ENCODE results near the gene SCG3. TPM values are rescaled to one million over a fixed set of nuclear protein-coding genes. Genes with fewer than 3 reads are reported as not detected.

Gene SCG3
- total and polyA plus RNA-seq, 2 of the 4 experiments (the other 2 are of a cell fraction), result 0.02 TPM; not detected in 1

DNA sequence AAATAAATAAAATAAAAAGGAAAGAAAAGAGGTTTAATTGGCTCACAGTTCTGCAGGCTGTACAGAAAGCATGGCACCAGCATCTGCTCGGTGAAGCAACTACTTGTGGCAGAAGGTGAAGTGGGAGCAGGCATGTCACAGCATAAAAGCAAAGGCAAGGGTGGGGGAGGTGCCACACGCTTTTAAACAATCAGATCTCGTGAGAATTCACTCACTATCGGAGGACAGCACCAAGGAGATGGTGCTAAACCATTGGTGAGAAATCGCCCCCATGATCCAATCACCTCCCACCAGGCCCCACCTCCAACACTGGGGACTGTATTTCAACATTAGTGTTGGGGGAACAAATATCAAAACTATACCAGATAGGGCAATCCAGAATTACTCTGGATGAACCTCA lies 15.3 kb downstream of the SCG3 start:
- H3K27ac ChIP-seq (ENCODE audit: insufficient read depth, low read length), result no peak overlapping the region
- H3K9me3 ChIP-seq (ENCODE audit: control insufficient read depth, insufficient read depth, low read length), result no peaks in the 10 kb centered on the region
- DNase-seq, result no peak
- CTCF ChIA-PET, result no interaction called here
- H3K36me3 ChIP-seq (ENCODE audit: control insufficient read depth, insufficient read depth, low read length), result no peaks in the 10 kb centered on the region
- no TSS peak for BruUV-seq (replicated peaks)
- peaks cover 21% of the 10 kb centered on the region for H3K27me3 ChIP-seq (ENCODE audit: control insufficient read depth, insufficient read depth, low read length)
- no peak overlapping the region for H3K4me2 ChIP-seq (ENCODE audit: low read depth, low read length)
- H3K9me1 ChIP-seq (ENCODE audit: insufficient read depth, low read length), result no peaks in the 10 kb centered on the region
- no peak overlapping the region for H3K14ac ChIP-seq (replicated peaks; ENCODE audit: low read depth, low read length)
- intact Hi-C loops (cut with micrococcal nuclease), result no loop called here
- H3K4me3 ChIP-seq (ENCODE audit: insufficient read depth, low read depth, low read length), result no peak overlapping the region
- no peaks in the 10 kb centered on the region for H3K79me1 ChIP-seq (ENCODE audit: low read depth in 1 of 2, low read length in 2 of 2)
- no peaks in the 10 kb centered on the region for H3K4me1 ChIP-seq (ENCODE audit: control insufficient read depth, insufficient read depth, low read length)
- H2AK9ac ChIP-seq (replicated peaks; ENCODE audit: low read depth, low read length, poor library complexity), result no peak overlapping the region
- H2BK15ac ChIP-seq (ENCODE audit: low read depth, low read length), result no peak overlapping the region
- no peak overlapping the region for H2BK120ac ChIP-seq (ENCODE audit: low read depth, low read length)
- no peak overlapping the region for H2BK5ac ChIP-seq (ENCODE audit: low read depth, low read length, poor library complexity, severe bottlenecking)
- 75% methylated on average over 1 of the region's 5 CpGs; no CpG with 5 or more reads in 1 of the 2 experiments for WGBS, 2 experiments (ENCODE audit: extremely low coverage in 2 of 2, insufficient read length in 1 of 2)
- no peak for ATAC-seq (ENCODE audit: low read depth)
- no peak overlapping the region for H3K23ac ChIP-seq (ENCODE audit: low read depth, low read length)
- no peak overlapping the region for H2AK5ac ChIP-seq (ENCODE audit: low read depth, low read length)
- in situ Hi-C loops (cut with MboI; ENCODE audit: low sequenced_read_pairs), result no loop called here
- dilution Hi-C loops (cut with HindIII; ENCODE audit: low sequenced_read_pairs, unreplicated experiment), result no loop called here
- no peak overlapping the region for H3K18ac ChIP-seq (ENCODE audit: low read depth, low read length)
- H4K91ac ChIP-seq (ENCODE audit: insufficient read depth, low read depth, low read length), result no peak overlapping the region
- no peak for TF ChIP-seq POLR2A (IDR thresholded peaks at IDR 0.05; ENCODE audit: low read depth, low read length)
- no peak for TF ChIP-seq RAD21 (IDR thresholded peaks at IDR 0.05; ENCODE audit: low read length)
- no peak overlapping the region for H4K8ac ChIP-seq (ENCODE audit: low read depth in 2 of 2, low read length in 2 of 2)
- no peak overlapping the region for H3K9ac ChIP-seq (ENCODE audit: low read depth, low read length)
- POLR2A ChIA-PET (ENCODE audit: unreplicated experiment), result no interaction called here
- no peak overlapping the region for H4K5ac ChIP-seq (ENCODE audit: low read depth, low read length)
- no peak overlapping the region for H3K4ac ChIP-seq (ENCODE audit: low read depth, low read length)
- no peak overlapping the region for H2BK20ac ChIP-seq (ENCODE audit: low read depth, low read length)
- H2AFZ ChIP-seq (replicated peaks; ENCODE audit: low read length, poor library complexity), result no peak overlapping the region
- no peaks in the 10 kb centered on the region for H4K20me1 ChIP-seq (ENCODE audit: insufficient read depth, low read length)
- no peak overlapping the region for H3K56ac ChIP-seq (ENCODE audit: extremely low read depth, insufficient read depth, low read length)
